Measurements from ENCODE around the gene RNF223.
A peak's percentile ranks its signal among the peaks of the same experiment; 100 is the strongest.

RNF223 gene

GRCh38 chr1:1021010-1021919 is 52.8 kb downstream of the RNF223 start:
- peak overlapping the region; percentile 57 for H3K4me2 ChIP-seq (ENCODE audit: low read length)
- H3K4me3 ChIP-seq (ENCODE audit: low read length): no peak overlapping the region
- H3K27me3 ChIP-seq (ENCODE audit: control insufficient read depth, insufficient read depth, low read length): no peaks in the 10 kb centered on the region
- no peaks in the 10 kb centered on the region for H3K9me3 ChIP-seq (replicated peaks; ENCODE audit: low read length)
- peaks cover 14% of the 10 kb centered on the region for H3K4me1 ChIP-seq (ENCODE audit: control insufficient read depth, insufficient read depth, low read length)
- H3K9ac ChIP-seq (ENCODE audit: low read depth, low read length): no peak overlapping the region
- H3K36me3 ChIP-seq (ENCODE audit: insufficient read depth, low read length): no peaks in the 10 kb centered on the region
